K562 (cell line): ENCODE measurements around the gene MRPL28.

Experiments used
- BRD9 ChIP-seq: fragments of 450-650 bp; IDR thresholded peaks from 2 replicates; pipeline ENCODE4 v1.6.1; 2018; ENCODE audit warnings: low read depth; ENCODE audit not compliant: partially characterized antibody
- ZKSCAN1 ChIP-seq: fragments of 150-350 bp; IDR thresholded peaks from 2 replicates; pipeline ENCODE4 v1.6.1; 2016; ENCODE audit warnings: low read depth, low read length

DNA sequence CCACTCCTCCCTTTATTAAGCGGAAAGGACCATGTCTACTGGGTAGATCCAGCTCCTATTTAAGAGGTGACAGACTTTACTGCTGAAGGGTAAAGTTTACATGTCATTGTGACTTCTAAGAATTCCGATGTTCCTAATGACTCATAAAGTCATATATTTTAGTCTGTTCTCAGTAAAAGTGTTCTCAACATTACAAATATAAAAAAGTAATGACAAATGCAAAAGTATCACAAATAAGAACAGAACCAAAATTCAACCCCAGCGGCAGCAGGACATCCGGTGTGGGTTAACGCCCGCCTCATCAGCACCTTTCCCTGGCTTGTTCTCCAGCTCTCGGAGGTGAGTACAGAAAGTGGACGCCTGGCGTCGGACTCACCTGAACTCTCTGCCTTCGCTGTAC is 24.6 kb downstream of the MRPL28 start:
- TF ChIP-seq BRD9 (no peak), ZKSCAN1 (no peak)
